ENCODE results near the gene KBTBD12. TPM values are rescaled to one million over a fixed set of nuclear protein-coding genes. Genes with fewer than 3 reads are reported as not detected.

KBTBD12 gene
- total and polyA plus RNA-seq, 2 of the 13 experiments (the other 11 are each of a cell fraction or from before 2014, with no cell fraction given): not detected

- TF ChIP-seq ZNF34 (CRISPR knock-in tag; IDR thresholded peaks at IDR 0.05; ENCODE audit: borderline replicate concordance) (no peak), ZBTB7A (CRISPR knock-in tag; IDR thresholded peaks at IDR 0.05) (no peak), ZNF432 (CRISPR knock-in tag; IDR thresholded peaks at IDR 0.05; ENCODE audit: borderline replicate concordance) (no peak)
Measured at GRCh38 chr3:127991681-127992080, 76.6 kb downstream of the KBTBD12 start (continued).

DNA sequence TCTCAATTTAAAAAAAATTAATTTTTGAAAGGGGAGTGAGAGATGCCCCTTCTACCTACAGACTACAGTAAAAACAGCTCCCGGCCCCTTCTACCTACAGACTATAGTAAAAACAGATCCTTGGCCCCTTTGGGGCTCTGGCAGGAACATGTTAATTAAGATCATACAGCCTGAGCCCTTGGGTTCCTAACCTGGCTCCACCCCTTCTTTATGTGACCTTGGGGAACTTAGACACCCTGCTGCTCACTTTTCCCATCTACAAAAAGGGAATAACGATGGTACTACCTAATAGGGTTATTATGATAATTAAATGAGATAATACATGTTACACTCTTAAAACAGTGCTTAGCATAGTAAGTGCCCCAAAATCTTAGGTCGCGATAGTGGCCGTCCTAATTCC, 77.1 kb downstream of the KBTBD12 start:
- Histone ChIP-seq H3K9me3 (ENCODE audit: low read length) (no peaks in the 10 kb centered on the region), H3K79me2 (ENCODE audit: insufficient read depth, low read length) (no peaks in the 10 kb centered on the region), H3K27ac (ENCODE audit: extremely low read length, insufficient read depth, low read length) (no peak overlapping the region), H3K9ac (ENCODE audit: insufficient read depth, low read depth, low read length) (no peak overlapping the region), H3K4me1 (ENCODE audit: insufficient read depth, low read length) (no peaks in the 10 kb centered on the region; the same call in 1 of the 2 replicates), H3K4me2 (ENCODE audit: low read depth, low read length) (no peak overlapping the region), H3K4me3 (replicated peaks in 1 of 3; ENCODE audit: insufficient read depth in 1 of 3, low read depth in 2 of 3, low read length in 3 of 3) (no peak overlapping the region), H2AFZ (ENCODE audit: low read length) (no peak overlapping the region), H3K36me3 (replicated peaks in 1 of 2; ENCODE audit: control insufficient read depth in 1 of 2, insufficient read depth in 2 of 2, low read length in 2 of 2) (no peaks in the 10 kb centered on the region), H3K27me3 (ENCODE audit: control insufficient read depth in 1 of 2, insufficient read depth in 2 of 2, low read length in 2 of 2) (peaks cover 0 to 24% of the 10 kb centered on the region in 2 experiments; a peak in 2 of 5 replicates), H4K20me1 (ENCODE audit: insufficient read depth, low read length) (no peaks in the 10 kb centered on the region)
- intact Hi-C loops (cut with micrococcal nuclease; ENCODE audit: unreplicated experiment) (no loop called here), in situ Hi-C loops (cut with HindIII; ENCODE audit: extremely low pct_ligation_motif_present, low pct_unique_long_range_greater_than_20kb) (no loop called here)
- DNase-seq (ENCODE audit: low spot score) (no peak), FAIRE-seq (no peak), ATAC-seq (no peak)
- ChIA-PET CTCF (ENCODE audit: low intra/inter-chr PET ratio, low total read pairs) (no interaction called here), POLR2A (no interaction called here)
- TF ChIP-seq ATAD3A (CRISPR knock-in tag; IDR thresholded peaks at IDR 0.05) (no peak), KLF13 (CRISPR knock-in tag; IDR thresholded peaks at IDR 0.05) (no peak), RAD21 (CRISPR knock-in tag; IDR thresholded peaks at IDR 0.05) (no peak), HMG20A (CRISPR knock-in tag; IDR thresholded peaks at IDR 0.05; ENCODE audit: borderline replicate concordance) (no peak), TBP (CRISPR knock-in tag; IDR thresholded peaks at IDR 0.05) (no peak), HOXA5 (CRISPR knock-in tag; IDR thresholded peaks at IDR 0.05) (no peak), TCF12 (IDR thresholded peaks at IDR 0.05) (no peak), TCF12 (CRISPR knock-in tag; IDR thresholded peaks at IDR 0.05) (no peak), ZNF652 (CRISPR knock-in tag; IDR thresholded peaks at IDR 0.05; ENCODE audit: borderline replicate concordance, low read depth) (no peak), TAF1 (CRISPR knock-in tag; IDR thresholded peaks at IDR 0.05) (no peak), ZSCAN31 (CRISPR knock-in tag; IDR thresholded peaks at IDR 0.05; ENCODE audit: low read depth) (no peak), ZNF576 (CRISPR knock-in tag; IDR thresholded peaks at IDR 0.05) (no peak), NCOA5 (CRISPR knock-in tag; IDR thresholded peaks at IDR 0.05) (no peak), FOXK2 (IDR thresholded peaks at IDR 0.05) (no peak)
- TF ChIP-seq, protein P1, sequence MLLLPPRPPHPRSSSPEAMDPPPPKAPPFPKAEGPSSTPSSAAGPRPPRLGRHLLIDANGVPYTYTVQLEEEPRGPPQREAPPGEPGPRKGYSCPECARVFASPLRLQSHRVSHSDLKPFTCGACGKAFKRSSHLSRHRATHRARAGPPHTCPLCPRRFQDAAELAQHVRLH (CRISPR knock-in tag; IDR thresholded peaks at IDR 0.05; ENCODE audit: borderline replicate concordance, low read depth): no peak
- TF ChIP-seq, protein P2, sequence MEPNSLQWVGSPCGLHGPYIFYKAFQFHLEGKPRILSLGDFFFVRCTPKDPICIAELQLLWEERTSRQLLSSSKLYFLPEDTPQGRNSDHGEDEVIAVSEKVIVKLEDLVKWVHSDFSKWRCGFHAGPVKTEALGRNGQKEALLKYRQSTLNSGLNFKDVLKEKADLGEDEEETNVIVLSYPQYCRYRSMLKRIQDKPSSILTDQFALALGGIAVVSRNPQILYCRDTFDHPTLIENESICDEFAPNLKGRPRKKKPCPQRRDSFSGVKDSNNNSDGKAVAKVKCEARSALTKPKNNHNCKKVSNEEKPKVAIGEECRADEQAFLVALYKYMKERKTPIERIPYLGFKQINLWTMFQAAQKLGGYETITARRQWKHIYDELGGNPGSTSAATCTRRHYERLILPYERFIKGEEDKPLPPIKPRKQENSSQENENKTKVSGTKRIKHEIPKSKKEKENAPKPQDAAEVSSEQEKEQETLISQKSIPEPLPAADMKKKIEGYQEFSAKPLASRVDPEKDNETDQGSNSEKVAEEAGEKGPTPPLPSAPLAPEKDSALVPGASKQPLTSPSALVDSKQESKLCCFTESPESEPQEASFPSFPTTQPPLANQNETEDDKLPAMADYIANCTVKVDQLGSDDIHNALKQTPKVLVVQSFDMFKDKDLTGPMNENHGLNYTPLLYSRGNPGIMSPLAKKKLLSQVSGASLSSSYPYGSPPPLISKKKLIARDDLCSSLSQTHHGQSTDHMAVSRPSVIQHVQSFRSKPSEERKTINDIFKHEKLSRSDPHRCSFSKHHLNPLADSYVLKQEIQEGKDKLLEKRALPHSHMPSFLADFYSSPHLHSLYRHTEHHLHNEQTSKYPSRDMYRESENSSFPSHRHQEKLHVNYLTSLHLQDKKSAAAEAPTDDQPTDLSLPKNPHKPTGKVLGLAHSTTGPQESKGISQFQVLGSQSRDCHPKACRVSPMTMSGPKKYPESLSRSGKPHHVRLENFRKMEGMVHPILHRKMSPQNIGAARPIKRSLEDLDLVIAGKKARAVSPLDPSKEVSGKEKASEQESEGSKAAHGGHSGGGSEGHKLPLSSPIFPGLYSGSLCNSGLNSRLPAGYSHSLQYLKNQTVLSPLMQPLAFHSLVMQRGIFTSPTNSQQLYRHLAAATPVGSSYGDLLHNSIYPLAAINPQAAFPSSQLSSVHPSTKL (CRISPR knock-in tag; IDR thresholded peaks at IDR 0.05): no peak
- TF ChIP-seq, protein P3, sequence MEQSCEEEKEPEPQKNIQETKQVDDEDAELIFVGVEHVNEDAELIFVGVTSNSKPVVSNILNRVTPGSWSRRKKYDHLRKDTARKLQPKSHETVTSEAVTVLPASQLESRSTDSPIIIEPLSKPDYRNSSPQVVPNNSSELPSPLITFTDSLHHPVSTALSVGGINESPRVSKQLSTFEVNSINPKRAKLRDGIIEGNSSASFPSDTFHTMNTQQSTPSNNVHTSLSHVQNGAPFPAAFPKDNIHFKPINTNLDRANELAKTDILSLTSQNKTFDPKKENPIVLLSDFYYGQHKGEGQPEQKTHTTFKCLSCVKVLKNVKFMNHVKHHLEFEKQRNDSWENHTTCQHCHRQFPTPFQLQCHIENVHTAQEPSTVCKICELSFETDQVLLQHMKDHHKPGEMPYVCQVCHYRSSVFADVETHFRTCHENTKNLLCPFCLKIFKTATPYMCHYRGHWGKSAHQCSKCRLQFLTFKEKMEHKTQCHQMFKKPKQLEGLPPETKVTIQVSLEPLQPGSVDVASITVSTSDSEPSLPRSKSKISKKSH (CRISPR knock-in tag; IDR thresholded peaks at IDR 0.05; ENCODE audit: borderline replicate concordance): no peak
- WGBS (ENCODE audit: low lambda C conversion rate): 60% methylated on average over 5 of the region's 5 CpGs
- no TSS peak for BruUV-seq (replicated peaks)

All from HepG2 (cell line).